Prostate gland (tissue), 2 donors: ENCODE measurements around the gene SPPL3.

Source experiments
- CTCF ChIP-seq, 4 experiments: fragments of 200-600 bp in 2 of 4; fragments of 450-650 bp in 2 of 4; sonication (generic) in 2 of 4; IDR thresholded peaks; 1 replicate in 3 of 4; 2 replicates in 1 of 4; pipeline ENCODE4 v1.5.1; 2016 to 2019; ENCODE audit warnings: antibody characterized with exemption in 4 of 4, mild to moderate bottlenecking in 2 of 4, moderate library complexity in 2 of 4
- POLR2A ChIP-seq: fragments of 450-650 bp; IDR thresholded peaks from one replicate; pipeline ENCODE4 v1.6.1; 2016; ENCODE audit warnings: antibody characterized with exemption, mild to moderate bottlenecking

GRCh38 chr12:120722784-120723183 is 181.4 kb downstream of the SPPL3 start:
- no peak for TF ChIP-seq CTCF (IDR thresholded peaks at IDR 0.05)
- TF ChIP-seq POLR2A, result no peak
